GM13976 (cell line): ENCODE measurements around the gene CARD18.
"Not testable (repeated sequence)": the region's sequence is repeated elsewhere in the genome, so short reads cannot be mapped to it uniquely, and the experiment has no call there.

ENCODE experiments used
- DNase-seq: peaks from one replicate; pipeline ENCODE4 v3.0.0; 2012; ENCODE audit warnings: low spot score
- CTCF ChIP-seq: IDR thresholded peaks from 2 replicates; pipeline ENCODE4 v1.5.1; 2012; ENCODE audit warnings: borderline replicate concordance, mild to moderate bottlenecking; ENCODE audit not compliant: insufficient read depth; ENCODE audit errors: extremely low read depth, missing control alignments, control extremely low read depth
- in situ Hi-C: fragments of 300-500 bp; cut with MboI; formaldehyde crosslinking; loops from one replicate; pipeline ENCODE4 v1.12.0; 2022; ENCODE audit warnings: low sequenced_read_pairs, mixed read lengths, inconsistent platforms; ENCODE audit not compliant: unreplicated experiment

The CARD18 gene

GRCh38 chr11:105106140-105106539 lies 33.4 kb downstream of the CARD18 start:
- TF ChIP-seq CTCF, result no peak
- in situ Hi-C loops, result no loop called here
- no peak for DNase-seq

GRCh38 chr11:105104292-105104691 lies 35.3 kb downstream of the CARD18 start:
- in situ Hi-C loops, result no loop called here
- DNase-seq, result no peak
- TF ChIP-seq CTCF, result no peak

GRCh38 chr11:105103336-105103735 lies 36.2 kb downstream of the CARD18 start:
- TF ChIP-seq CTCF, result no peak
- in situ Hi-C loops, result no loop called here

GRCh38 chr11:105102079-105102581 lies 37.4 kb downstream of the CARD18 start:
- in situ Hi-C loops, DNase-seq: not testable (repeated sequence)

More at GRCh38 chr11:105103336-105103735, 36.2 kb downstream of the CARD18 start:
- no peak for DNase-seq

- no peak for TF ChIP-seq CTCF
- in situ Hi-C loops, result no loop called here
- DNase-seq, result no peak
Observed at GRCh38 chr11:105100981-105101630, 38.5 kb downstream of the CARD18 start.

- in situ Hi-C loops, result no loop called here
- TF ChIP-seq CTCF, result no peak
- DNase-seq, result no peak
Observed at GRCh38 chr11:105100206-105100605, 39.4 kb downstream of the CARD18 start.

- DNase-seq, in situ Hi-C loops: not testable (repeated sequence)
Observed at GRCh38 chr11:105099594-105099993, 40.0 kb downstream of the CARD18 start.
